ENCODE results near the gene ARAF. TPM values are rescaled to one million over a fixed set of nuclear protein-coding genes. Genes with fewer than 3 reads are reported as not detected.
"Not testable (repeated sequence)": the region's sequence is repeated elsewhere in the genome, so short reads cannot be mapped to it uniquely, and the experiment has no call there.

The ARAF gene
- total RNA-seq (2014; rRNA removed; shearing (Covaris generic)) = 27.8 and 34.0 TPM in 2 replicates

DNA sequence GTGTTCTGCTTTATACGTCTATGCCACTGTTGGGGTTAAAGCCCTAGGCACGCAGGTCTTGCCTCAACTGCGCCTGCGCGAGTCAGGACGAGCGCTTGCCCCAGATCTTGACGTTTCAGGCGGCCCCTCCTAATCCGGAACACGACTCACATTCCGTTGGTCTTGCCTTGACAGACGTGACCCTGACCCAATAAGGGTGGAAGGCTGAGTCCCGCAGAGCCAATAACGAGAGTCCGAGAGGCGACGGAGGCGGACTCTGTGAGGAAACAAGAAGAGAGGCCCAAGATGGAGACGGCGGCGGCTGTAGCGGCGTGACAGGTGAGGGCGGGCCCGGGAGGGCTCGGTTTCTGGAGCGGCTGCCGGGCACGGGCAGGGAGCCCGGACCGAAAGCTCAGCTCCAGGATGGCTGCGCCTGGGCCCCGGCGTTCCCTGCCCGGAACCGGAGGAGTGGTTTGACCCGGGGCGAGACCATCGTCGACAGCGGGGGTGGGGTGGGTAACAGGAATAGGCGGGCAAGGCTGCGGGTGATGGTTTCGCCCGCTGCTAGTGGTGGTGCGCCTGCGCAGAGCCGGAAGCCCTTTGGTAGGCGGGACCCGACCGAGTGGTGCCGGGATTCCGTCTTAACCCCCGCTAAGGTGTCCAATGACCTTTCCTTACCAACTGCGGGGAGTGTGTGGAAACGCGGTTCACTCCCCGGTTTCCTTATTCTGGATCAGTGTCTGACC lies at the start of gene ARAF:
TSS of gene ARAF (plus strand) at position 272 of the 725 bp plus-strand sequence. CDS start 1,763 bp downstream, outside the sequence.
- DNase-seq (ENCODE audit: low spot score) = peak; percentile 93

- DNase-seq (ENCODE audit: low spot score) = not testable (repeated sequence)
These were observed 48.6 kb upstream of the ARAF start for GRCh38 chrX:47512383-47512782.

- not testable (repeated sequence) for DNase-seq (ENCODE audit: low spot score)
These were observed 47.7 kb upstream of the ARAF start for GRCh38 chrX:47513034-47513965.

DNA sequence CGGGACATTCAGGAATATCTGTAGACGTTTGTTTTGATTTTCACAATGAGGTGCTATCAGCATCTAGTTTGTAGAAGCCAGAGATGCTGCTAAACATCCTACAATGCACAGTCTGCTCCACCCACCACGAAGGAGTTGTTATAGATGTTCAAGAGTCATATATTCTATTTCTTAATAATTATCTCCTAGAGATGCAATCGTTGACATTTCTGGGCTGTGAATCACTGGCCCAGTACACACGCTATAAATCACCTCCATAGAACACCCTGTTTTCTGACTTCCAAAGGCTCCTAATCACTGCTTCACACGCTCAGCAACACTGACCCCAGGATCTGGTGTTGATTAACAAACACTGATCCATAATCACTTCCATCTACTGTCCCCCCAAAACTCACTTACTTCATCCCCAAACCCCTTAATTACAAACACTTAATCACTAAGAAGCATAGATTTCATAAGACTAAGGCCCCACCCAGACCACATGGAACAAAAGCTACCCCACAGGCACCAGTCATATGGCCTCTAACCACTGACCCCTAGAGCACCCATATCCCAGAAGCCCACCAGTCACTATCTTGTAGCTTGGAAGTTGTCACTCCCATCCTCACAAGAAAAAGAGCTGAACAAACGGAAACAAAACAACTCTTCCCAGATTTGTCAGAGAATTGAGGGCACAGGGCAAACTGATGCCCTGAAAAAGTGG lies 46.3 kb upstream of the ARAF start:
- peak; percentile 69 for DNase-seq (ENCODE audit: low spot score)

- peak; percentile 78 for DNase-seq (ENCODE audit: low spot score)
These were observed 44.9 kb upstream of the ARAF start for GRCh38 chrX:47515941-47516665.

GRCh38 chrX:47518144-47518543 lies 42.9 kb upstream of the ARAF start:
- DNase-seq (ENCODE audit: low spot score) = no peak

DNA sequence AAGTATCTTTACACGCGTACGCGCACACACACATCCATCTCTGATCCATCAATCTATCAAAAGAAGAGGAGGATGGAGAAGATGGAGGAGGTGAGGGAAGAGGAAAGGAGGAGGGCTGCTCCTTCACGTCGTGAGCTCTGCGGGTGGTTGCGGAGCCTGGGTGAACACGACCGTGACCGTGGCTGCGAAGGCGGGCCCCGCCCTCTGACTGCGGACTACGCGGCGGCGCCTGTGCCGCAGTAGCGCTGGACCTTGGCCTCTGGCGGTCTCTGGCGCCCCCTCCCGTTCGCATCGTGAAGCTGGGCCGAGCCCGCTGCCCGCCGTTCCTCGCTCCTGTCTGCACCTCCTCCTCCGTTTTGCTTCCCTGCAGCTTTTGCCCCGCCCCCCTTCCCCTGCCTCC lies 37.7 kb upstream of the ARAF start:
- DNase-seq (ENCODE audit: low spot score) = peak; percentile 54

GRCh38 chrX:47523713-47524166 lies 37.3 kb upstream of the ARAF start:
- no peak for DNase-seq (ENCODE audit: low spot score)

GRCh38 chrX:47529548-47529947 lies 31.5 kb upstream of the ARAF start:
- DNase-seq (ENCODE audit: low spot score) = no peak

DNA sequence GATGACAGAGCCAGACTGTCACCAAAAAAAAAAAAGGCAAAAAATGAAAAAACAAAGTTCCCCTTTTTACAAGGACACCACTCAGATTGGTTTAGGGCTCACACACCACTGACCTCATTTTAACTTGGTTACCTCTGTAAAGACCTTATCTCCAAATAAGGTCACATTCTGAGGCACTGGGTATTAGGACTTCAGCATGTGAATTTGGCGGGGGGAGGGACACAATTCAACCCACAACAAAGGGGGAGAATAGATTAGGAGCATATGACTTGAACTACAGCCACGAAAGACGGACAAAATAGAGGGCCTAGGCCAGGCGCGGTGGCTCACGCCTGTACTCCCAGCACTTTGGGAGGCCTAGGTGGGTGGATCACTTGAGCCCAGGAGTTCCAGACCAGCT lies 31.0 kb upstream of the ARAF start:
- DNase-seq (ENCODE audit: low spot score) = no peak

GRCh38 chrX:47539860-47540259 lies 21.1 kb upstream of the ARAF start:
- DNase-seq (ENCODE audit: low spot score) = no peak

DNA sequence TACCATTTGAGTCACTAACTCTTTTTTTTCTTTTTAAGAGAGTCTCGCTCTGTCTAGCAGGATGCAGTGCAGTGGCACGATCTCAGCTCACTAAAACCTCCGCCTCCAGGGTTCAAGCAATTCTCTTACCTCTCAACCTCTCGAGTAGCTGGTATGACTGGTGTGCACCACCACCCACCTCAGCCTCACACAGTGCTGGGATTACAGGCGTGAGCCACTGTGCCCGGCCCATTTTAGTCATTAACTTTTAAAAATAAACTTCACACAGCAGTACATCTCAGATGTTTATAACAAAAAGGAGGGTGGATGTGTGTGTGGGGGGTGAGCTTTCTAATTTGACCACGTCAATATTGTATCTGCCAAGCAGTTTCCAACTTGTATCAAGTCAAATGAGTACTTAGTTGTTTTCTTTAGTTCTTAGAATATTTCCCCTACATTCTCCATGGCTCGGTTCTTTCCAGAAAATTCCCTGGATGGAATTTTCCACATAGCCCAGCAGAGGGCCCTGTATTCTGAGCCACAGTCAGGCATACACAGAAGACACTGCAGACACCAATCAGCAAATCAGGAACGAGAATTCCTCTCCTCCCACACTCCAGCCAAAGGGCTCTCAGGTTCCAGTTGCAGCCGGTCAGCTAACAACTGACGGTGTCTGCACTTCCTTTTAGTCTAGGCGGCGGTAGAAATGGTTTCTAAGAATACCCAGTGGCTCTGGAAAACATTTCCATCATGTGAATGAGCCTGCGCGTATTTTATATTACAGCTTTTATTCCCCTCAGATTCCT lies 20.1 kb upstream of the ARAF start:
- DNase-seq (ENCODE audit: low spot score) = peak; percentile 91

DNA sequence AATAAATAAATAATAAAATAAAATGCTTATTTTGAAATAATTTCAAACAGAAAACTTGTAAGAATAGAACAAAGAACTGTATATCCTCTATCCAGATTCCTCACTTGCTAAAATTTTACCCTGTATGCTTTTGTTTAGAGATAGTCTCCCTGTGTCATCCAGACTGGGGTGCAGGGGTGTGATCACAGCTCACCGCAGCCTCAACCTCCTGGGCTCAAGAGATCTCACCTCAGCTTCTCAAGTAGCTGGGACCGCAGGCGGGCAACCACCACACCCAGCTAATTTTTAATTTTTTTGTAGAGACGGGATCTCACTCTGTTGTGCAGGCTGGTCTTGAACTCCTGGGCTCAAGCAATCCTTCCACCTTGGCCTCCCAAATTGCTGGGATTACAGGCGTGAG lies 17.5 kb upstream of the ARAF start:
- DNase-seq (ENCODE audit: low spot score) = no peak

- peak; percentile 92 for DNase-seq (ENCODE audit: low spot score)
These were observed 4.9 kb upstream of the ARAF start for GRCh38 chrX:47556045-47556623.

DNA sequence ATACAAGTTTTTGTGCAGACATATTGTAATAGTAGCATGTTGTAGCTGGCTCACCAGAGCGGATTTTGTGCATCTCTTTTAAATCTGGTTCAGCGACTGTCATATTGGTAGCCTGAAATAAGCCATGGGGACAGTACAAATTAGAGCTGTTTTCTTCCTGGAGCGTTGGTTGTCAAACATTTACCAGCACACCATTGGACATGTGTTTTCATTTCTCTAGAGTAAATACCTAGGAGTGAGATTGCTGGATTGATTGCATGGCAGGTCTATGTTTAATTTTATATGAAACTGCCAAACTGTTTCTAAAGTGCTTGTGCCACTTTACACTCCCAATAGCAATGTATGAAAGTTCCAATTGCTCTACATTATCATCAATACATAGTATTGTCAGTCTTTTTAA lies 2.6 kb upstream of the ARAF start:
- no peak for DNase-seq (ENCODE audit: low spot score)

- no peak for DNase-seq (ENCODE audit: low spot score)
These were observed 649 bp upstream of the ARAF start for GRCh38 chrX:47560179-47560933.

GRCh38 chrX:47561659-47562151 lies 700 bp downstream of the ARAF start:
- DNase-seq (ENCODE audit: low spot score) = no peak

GRCh38 chrX:47562615-47563243 lies 1.7 kb downstream of the ARAF start:
- DNase-seq (ENCODE audit: low spot score) = no peak

Data from A172 (cell line).